GM19035 (cell line): Measurements from ENCODE around the gene GIT1.

Source experiments
- ATAC-seq: cut with Tn5 transposase; IDR thresholded peaks from one replicate; pipeline ENCODE4 v1.9.1; 2021; ENCODE audit not compliant: unreplicated experiment

Gene GIT1

GRCh38 chr17:29579866-29580771 is 9.3 kb downstream of the GIT1 start:
- ATAC-seq: peak; percentile 71

DNA sequence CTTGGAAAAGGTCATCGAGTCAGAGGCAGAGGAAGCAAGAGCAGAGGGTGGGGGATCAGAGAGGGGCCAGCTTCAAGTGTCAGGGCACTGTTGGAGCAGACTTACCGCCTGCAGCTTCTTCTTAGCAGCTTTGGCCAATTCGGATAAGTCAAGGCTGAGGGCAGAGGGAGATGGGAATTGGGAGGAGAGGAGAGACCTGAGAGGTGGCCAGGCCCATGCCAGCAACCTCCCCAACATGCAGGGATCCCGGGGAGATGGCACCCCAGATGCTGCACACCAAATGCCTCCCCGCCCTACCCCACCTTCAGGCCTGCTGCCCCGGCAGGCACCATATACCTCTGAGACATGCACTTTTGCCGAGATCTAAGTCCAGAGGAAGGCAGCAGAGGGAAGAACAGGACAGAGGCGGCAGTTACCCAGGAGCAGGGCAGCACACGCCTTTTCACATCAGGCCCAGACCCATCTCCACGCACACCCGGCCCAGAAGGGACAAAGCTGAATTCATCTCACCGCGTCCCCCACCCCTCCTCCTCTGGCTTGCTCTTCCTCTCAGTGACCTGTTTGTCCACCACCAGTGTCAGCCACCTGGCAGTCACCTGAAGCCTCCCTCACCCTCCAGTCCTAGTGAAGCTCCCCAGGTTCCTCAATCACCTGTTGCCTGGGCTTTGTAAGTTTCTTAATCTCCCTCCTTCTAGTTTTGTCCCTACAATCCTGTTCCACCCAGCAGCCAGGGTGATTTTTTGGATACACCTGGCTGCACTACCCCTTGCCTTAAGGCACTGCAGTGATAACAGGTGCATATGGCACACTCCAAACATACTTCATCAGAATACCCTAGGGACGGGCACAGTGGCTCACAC is 10.6 kb downstream of the GIT1 start:
- no peak for ATAC-seq

- ATAC-seq: no peak
Observed at GRCh38 chr17:29577385-29578211, 11.8 kb downstream of the GIT1 start.

DNA sequence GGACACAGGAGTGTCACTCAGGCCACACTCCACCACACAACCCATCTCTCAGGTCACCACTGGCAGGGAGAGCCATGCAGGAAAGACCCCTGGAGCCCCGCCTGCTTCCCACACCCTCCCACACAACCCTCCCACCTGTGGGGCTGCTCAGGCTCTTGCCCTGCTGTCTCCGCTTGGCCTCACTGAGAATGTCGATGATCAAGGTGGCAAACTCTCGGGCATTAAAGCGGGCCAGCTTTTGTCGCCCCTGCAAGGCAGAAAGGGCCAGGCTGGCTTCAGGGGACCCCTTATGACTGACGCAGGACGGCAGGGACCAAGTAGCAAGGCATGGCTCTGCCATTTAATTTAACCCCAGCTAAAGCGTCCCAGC is 12.5 kb downstream of the GIT1 start:
- no peak for ATAC-seq

DNA sequence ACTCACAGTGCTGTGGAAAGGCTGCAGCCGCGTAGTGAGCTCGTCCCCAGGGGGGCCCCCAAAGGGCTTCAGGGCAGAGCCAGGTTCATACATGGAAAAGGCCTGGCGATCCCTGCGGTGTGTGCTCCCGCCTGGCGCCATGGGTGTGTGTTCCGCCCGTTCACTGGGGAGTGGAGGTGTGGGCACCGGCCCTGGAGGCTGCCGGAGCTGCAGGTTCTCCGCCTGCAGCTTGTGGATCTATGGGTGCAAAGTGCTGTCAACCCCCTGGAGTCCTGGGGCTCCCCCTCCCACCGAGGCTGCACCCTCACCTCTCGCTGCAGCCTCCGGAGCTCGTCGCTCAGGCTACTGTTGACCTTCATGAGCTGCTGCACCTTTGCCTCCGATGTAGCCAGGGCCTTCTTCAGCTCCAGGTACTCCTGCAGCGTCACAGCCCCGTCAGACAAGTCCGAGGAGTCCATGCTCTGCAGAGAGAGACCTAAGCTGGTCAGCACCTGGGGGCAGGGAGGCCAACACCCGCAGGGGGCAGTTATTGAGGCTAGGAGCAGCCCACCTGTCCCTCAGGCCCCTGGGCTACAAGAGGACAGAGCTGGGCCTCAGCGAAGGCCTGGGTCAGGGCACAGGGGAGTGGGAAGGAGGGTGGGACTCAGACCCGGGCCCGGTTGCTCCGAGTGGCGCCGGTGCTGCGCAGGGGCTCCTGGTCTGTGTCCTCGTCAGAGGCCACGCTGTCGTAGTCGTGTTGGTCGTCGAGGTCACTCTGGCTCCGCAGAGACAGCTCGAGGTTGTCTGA is 13.0 kb downstream of the GIT1 start:
- ATAC-seq: no peak

DNA sequence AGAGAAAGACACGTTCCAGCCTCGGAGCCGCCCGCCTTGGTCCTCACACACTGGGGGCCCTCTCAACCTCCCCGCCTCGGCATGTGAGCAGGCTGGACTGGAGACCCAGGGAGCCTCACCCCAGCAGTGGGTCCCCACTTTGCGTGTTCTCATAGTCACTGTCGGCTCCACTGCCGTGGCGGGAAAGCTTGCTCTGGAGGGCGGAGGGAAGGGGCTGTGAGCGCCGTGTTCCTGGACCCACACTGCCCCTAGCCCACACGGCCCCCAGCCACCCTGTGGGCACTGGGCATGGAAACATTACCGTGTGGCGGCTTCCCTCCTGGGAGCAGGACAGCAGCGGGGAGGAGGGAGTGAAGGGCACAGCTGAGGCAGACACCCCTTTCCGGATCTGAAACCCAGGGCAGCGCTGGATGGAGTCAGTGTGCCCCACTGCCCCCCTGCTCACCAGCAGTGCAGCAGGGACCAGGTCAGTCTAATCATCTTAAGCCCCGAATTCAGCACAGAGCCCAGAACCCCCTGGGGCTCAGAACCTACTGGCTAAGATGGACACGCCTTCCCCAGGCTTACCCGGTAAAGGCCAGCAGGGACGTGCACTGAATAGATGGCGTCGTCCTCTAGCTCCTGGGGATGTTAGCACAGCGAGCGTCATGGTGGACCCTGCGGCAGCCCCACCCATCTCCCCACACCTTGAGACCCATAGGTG is 13.8 kb downstream of the GIT1 start:
- no peak for ATAC-seq

DNA sequence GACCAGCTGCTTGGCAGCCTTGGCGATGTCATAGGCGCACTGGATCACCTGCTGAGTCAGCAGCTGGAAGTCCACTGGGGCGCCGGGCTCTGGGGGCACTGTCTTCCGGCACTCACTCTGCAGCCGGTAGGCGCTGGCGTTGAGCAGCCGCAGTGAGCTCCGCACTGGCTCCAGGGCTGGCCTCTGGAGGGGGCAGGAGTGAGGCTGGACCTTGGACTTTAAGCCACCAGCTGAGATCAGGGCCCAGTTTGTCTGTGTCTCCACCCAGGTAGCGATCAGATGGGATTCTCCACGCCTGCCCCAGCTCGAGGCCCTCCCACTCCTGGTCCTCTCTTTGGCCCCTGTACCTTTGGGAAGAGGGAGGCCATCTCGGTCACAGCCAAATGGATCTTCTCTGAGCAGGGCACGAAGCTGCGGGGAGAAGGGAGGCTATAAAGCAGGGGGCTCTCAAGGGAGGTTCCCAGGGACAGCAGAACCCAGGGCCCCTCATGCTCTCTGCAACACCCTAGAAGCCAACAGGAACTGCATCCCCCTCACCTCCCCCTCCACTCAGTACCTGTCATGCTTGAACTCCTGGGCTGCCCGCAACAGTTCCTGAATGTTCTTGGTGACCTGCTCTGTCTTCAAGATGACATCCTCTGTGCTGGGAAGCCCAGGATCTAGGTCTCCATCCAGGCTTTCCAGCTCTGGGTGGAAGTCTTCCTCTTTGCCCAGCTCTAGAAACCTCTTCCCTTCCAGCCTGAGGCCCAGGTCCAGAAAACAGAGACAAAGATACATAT is 14.5 kb downstream of the GIT1 start:
- ATAC-seq: no peak

GRCh38 chr17:29573871-29574731 is 15.3 kb downstream of the GIT1 start:
- no peak for ATAC-seq

DNA sequence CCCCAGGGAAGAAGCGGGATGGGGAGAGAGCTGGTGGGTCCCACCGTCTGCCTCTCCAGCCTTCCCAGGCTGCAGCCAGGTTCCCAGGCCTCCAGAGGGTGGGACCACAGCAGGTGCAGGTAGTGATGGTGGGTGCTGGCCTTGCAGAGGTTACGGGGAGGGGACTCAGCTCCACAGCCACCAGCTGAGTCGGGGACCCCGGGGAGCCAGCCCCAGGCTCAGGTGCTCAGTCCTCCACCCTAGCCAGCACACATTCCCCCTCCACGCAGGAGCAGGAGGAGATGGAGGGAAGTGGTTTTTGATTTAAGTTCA is 15.9 kb downstream of the GIT1 start:
- no peak for ATAC-seq

DNA sequence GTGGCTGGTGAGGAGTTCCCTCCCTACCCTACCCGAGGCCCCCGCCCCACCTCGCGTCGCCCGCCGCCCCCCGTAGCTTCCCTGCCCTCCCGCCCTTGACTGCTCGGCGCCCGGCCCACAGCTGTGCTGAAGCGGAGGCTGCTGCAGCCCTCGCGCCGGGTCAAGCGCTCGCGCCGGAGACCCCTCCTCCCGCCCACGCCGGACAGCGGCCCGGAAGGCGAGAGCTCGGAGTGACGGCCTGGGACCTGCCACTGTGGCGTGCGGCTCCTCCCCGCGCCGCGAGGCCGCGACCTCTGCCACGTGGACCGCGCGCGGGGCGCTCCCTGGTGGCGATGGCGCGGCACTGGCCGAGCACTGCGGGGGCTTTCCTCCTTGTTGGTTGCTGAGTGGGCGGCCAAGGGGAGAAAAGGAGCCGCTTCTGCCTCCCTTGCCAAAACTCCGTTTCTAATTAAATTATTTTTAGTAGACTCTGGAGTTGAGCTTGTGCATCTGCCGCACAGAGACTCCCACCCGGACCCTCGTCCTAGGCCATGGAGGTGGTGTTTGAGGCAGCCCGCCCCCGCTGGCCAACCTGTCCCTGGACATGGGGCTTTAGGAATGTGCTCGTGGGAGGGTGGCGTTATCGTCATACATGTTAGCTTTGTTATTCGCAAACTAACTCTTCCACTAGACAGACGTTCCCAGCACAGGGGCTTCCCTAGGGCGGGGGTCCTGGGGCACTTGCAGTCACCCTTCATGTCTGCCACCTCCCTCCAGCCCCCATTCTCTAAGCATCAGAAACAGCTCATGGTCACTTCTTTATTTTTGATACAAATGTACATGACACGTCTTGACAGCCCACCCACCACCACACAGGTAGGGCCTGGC is 16.5 kb downstream of the GIT1 start:
- no peak for ATAC-seq

GRCh38 chr17:29571883-29572681 is 17.4 kb downstream of the GIT1 start:
- no peak for ATAC-seq

- no peak for ATAC-seq
Observed at GRCh38 chr17:29571486-29571882, 18.0 kb downstream of the GIT1 start.

DNA sequence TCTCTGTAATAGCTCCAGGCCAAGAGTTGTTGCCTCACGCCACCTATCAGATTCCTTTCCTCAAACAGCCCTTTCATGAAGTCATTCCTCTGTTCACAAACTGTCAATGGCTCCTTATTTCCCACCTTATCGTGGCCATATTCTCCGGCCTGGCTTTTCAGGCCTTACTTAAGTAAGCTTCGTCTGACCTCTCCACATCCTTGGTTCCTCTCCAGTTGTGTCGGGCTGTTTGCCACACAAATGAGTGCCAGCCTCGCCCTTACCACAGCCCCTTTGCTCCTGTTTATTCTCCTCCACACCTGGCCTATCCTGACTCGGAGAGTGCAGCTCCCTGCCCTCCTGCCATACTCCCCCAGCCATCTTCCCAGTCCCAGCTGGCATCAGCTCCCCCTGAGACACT is 18.9 kb downstream of the GIT1 start:
- ATAC-seq: no peak

DNA sequence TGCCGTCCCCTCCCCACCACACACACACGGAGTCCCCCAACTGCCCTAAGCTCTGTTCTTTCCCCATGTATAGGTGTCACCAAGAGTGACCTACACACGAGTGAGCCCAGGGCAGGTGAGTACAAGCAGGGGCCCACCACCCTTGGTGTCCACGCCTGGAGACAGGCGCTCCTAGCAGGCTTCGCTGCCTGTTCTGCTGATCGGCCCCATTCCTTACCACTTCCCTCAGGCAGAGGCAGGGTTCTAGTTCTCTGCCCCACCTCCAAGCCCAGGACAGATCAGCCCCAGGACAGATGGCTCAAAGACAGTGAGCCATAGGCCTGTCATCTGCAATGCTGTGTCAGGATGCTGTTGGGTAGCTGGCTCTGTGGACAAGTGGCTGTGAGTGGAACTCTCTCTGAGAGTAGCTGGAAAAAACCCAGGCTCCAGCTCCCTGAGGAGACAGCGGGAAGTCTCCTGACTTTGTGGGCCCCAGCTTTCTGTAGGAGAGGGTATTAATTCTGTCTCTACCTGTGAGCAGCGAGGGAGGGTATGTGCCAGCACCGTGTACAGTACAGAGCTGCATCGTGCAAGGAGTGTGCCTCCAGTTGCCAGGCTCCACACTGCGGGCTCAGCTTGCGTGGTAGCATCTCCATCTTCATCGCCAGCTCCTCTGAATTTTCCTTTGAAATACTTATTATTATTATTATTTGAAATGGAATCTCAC is 20.1 kb downstream of the GIT1 start:
- ATAC-seq: no peak

DNA sequence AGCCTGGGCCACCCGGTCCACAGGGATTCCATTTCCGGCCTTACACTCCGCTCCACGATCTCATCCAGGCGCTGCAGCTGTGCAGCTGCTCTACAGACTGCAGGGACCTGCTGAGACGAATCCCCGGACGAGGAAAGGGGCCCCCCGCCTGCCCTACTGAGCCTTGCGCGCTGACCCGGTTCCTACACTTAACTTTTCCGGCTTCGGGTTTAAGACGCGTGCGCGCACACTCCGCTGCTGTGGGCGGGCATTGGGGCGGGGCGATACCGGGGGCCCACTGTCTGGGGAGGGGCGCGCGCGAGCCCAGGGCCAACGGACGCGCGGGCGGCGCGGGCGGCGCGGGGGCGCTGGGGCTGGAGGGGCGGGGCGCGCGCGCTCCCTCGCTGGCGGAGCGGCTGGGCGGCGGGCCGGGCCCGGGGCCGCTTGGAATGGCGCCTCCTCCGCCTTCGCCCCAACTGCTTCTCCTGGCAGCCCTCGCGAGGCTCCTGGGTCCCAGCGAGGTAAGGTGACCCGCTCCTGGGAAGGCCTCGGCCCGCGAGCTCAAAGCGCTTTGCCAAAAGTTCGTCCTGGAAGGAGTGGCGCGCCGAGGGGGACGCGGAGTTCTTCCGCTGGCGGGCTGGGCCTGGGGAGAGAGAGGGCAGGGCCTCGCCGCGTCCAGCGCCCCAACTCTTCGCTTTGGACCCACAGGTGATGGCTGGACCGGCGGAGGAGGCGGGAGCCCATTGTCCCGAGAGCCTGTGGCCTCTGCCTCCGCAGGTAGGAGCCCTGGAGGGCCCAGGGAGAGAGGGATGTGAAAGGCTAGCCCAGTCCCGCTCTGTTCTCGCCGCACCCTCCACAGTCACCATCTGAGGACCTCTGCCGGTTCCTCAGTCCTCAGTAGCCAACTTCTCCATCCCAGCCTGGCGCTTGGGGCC is 20.9 kb downstream of the GIT1 start, which contains the start of gene TP53I13:
Gene TP53I13 (plus strand): TSS at position 371 of the 914 bp plus-strand sequence. CDS start 58 bp downstream, at position 429.
- ATAC-seq: peak; percentile 48
